GM21717 (cell line): Measurements from ENCODE around the gene AKAP6.
"Not testable (repeated sequence)": the region's sequence is repeated elsewhere in the genome, so short reads cannot be mapped to it uniquely, and the experiment has no call there.

Experiments
- ATAC-seq: cut with Tn5 transposase; IDR thresholded peaks from one replicate; pipeline ENCODE4 v1.9.1; 2021; ENCODE audit warnings: mild to moderate bottlenecking, moderate library complexity; ENCODE audit not compliant: unreplicated experiment

The AKAP6 gene

GRCh38 chr14:32728526-32728925, 399.4 kb downstream of the AKAP6 start:
- no peak for ATAC-seq

DNA sequence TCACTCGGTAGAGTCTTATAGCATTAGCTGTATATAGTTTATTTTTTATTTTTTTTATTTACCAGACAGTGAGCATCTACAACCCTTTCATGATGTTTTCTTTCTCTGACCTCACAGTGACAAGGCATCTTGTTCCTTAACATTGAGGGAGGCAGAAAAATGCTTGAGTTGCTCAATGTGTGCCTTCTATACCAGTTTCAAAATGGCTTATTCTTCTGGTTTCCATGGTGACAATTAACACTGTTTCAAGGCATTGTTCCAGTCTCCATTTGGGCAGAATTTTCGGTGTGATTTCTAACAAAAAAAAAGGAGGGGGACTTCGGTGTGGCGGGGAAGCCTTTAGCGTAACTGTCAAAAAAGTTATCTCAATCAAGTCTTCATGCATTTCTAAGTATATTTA, 399.9 kb downstream of the AKAP6 start:
- ATAC-seq = no peak

DNA sequence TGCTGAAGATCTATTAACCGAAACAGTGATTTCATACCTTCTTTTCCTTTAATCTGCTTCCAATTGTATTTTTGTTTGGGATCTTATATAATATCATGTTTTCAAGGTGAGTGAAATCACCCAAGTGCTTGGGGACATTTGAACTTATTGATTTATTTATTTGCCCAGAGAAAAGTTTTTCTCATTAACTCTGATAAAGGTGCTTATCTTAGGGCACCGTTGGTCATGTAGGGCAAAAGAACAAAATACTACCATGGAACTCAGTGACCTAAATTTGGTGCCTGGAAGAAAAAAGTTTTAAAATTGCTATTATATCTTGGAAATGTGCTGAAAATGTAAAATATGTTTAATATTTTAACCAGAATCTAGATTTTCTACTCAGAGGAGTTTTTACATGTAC, 402.2 kb downstream of the AKAP6 start:
- ATAC-seq = no peak

GRCh38 chr14:32733015-32733414, 403.9 kb downstream of the AKAP6 start:
- ATAC-seq = no peak

DNA sequence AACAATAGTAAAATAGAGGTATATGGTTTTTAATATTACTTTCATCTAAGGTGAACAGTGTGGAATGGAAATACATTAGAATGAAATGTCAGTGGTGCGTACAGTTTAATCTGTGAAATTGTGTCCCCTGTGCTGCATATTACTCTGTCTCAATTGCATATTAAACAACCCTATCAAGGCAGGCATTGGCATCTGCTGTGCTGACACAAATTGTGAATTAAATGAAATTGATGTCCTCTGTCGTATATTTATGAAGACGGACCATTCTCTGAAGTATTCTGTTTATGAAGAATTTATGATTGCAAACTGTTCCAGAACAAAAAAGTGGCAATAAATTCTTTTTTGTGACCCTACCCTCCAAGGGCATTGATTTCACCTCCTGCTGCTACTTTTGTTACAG, 405.2 kb downstream of the AKAP6 start:
- ATAC-seq = no peak

- no peak for ATAC-seq
Observed at GRCh38 chr14:32737621-32738020, 408.5 kb downstream of the AKAP6 start.

GRCh38 chr14:32738206-32738871, 409.2 kb downstream of the AKAP6 start:
- no peak for ATAC-seq

- ATAC-seq = no peak
Observed at GRCh38 chr14:32744811-32745445, 415.8 kb downstream of the AKAP6 start.

DNA sequence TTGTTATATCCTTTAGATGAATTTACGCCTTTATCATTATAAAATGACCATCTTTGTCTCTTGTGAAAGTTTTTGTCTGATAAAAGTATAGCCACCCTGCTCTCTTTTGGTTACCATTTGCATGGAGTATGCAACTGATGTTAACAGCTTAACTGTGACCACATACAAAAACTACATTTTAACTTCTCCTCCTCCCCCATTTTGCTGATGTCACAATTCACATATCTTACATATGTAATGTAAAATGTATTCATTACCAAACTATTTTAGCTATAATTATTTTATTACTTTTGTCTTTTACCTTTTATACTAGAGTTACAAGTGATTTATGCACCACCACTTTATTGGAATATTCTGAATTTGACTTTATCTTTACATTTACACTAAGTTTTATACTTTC, 425.1 kb downstream of the AKAP6 start:
- ATAC-seq = no peak

DNA sequence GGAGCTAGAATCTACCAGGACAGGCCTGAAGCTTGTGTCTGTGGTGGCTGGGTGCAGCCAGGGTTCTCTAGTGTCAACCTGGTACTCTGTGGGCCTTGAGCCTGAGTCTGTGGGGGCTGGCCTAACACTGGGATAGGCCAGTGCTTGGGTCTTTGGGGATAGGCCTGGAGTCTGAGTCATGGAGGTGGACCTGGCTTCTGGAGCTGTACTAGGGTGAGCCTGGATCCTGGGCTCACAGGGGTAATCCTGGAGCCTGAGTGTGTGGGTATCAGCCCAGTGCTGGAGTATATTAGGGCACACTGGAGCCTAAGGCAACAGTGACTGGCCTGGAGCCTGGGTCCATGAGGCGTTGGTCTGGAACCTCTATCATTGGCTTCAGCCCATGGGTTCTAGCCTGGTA, 427.1 kb downstream of the AKAP6 start:
- ATAC-seq = no peak

DNA sequence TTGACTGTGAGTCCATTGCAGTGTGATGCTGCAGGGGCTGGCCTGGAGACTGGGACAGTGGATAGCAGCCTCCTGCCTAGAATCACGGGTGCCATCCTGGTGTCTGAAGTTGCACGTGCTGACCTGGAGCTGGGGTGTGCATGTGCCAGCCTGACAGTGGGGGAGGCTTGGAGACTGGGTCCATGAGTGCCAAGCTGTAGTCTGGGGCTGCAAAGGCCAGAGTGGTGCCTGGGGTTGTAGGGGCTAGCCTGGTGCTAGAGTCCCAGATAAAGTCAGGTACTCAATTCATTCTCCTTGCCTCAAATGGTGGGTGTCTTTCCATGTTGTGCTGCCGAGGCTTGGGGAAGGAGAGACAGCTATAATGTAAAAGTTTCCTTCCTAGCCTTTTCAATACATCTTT, 427.7 kb downstream of the AKAP6 start:
- ATAC-seq = no peak

GRCh38 chr14:32757568-32757967, 428.5 kb downstream of the AKAP6 start:
- no peak for ATAC-seq

- ATAC-seq = no peak
Observed at GRCh38 chr14:32761381-32761968, 432.4 kb downstream of the AKAP6 start.

DNA sequence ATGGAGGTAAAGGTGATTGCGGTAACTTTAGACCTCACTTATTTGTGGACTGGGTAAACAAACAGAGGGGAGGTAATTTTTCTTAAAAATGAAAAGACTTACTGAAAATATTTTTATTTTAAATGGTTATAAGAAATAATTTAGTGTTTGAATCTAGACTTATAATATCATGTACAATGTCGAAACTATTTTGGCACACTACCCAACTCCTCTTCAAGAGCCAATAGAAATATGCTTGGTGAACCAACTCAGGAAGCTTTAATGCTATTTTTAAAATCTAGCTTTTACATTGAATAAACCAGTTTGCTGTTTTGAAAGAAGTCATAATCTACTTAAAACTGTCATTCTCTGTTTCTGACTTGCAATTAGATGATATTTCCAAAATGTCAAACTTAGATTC, 433.8 kb downstream of the AKAP6 start:
- ATAC-seq = no peak

GRCh38 chr14:32763673-32764072, 434.6 kb downstream of the AKAP6 start:
- no peak for ATAC-seq

GRCh38 chr14:32764131-32764530, 435.0 kb downstream of the AKAP6 start:
- no peak for ATAC-seq

- no peak for ATAC-seq
Observed at GRCh38 chr14:32770422-32770821, 441.3 kb downstream of the AKAP6 start.

DNA sequence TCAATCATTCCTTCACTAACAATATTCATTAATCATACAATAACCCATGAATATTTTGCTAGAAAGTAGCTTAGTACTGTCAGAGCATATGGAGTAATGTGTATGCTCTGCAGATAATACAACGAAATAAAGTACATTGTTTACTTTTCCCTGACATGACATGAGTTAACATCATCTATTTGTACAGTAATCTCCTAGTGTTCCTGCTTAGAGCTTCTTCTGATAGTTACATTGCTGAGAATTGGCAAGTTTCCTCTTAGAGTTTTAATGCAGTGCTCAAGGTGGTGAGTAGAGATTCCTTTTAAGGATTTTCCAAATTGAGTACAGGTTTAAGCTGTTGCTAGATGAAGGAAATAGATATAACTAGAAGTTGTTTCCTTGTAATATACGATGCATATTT, 445.1 kb downstream of the AKAP6 start:
- no peak for ATAC-seq

- no peak for ATAC-seq
Observed at GRCh38 chr14:32779840-32780239, 450.7 kb downstream of the AKAP6 start.

DNA sequence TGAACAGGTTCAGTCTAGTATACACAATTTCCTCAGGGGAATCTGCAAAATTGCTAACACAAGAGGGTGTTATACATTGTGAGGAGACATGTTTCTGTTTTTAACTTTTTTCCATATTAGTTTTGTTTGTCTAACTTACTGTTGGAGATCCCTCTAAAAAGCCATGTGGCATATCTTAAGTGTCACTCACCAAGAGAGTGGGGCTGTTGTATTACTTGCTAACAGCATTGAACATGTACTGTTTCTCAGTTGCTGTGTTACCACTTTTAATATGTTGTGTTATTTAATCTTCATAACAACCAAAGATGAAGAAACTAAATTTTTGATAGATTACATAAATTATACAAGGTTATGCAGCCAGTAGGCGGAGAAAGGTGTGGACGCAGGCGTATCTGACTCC, 455.3 kb downstream of the AKAP6 start:
- no peak for ATAC-seq

DNA sequence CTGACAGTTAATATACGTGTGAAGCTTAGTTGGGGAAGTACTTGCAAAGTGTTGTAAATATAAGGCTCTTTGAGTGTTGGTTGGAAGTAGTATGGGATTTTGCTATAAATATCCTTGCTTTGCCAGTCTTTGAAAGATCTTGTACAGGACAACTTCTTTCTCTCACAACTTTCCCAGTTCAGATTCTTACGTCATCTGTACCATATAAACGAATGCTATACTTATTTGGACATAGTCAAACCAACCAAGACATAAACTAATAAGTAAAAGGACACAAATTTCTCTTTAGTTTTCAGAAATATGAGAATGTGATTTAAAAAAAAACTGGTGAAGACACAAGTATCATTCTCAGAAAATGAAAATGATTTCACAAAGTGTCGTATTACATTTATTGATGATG, 456.5 kb downstream of the AKAP6 start:
- no peak for ATAC-seq

DNA sequence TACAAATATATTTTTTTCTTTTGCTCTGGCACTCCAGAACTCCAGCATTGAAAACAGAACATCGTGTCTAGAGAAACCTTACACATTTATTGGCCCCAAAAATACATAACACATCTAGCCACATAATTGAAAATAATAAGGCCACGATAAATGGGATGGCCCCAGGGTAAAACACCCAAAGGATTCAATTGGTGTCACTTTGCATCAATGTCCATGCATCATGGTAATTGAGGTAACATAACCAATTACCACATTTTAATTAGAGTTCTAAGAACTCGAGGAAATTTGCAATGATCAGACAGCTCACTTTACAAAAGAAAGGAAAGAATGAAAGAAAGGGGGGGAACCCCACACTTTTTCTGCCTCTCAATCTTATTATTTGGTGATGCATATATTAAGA, 457.8 kb downstream of the AKAP6 start:
- no peak for ATAC-seq

DNA sequence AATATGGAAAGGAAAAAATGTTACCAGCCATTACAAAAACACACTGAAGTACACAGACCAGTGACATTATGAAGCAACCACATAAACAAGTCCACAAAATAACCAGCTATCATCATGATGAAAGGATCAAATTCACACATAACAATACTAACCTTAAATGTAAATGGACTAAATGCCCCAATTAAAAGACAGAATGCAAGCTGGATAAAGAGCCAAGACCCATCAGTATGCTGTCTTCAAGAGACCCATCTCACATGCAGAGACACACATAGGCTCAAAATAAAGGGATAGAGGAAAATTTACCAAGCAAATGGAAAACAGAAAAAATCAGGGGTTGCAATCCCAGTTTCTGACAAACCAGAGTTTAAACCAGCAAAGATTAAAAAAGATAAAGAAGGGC, 463.9 kb downstream of the AKAP6 start:
- not testable (repeated sequence) for ATAC-seq
